G401 (cell line): ENCODE data around the gene AIG1. TPM values are rescaled to one million over a fixed set of nuclear protein-coding genes. Genes with fewer than 3 reads are reported as not detected.
"Not testable (repeated sequence)": the region's sequence is repeated elsewhere in the genome, so short reads cannot be mapped to it uniquely, and the experiment has no call there.

ENCODE experiments used
- DNase-seq: peaks from one replicate; pipeline ENCODE4 v3.0.0-alpha.2; 2015; ENCODE audit warnings: low spot score
- in situ Hi-C: cut with HindIII; loops from 2 replicates; pipeline ENCODE4 v1.10.0; 2016; ENCODE audit warnings: low sequenced_read_pairs, mixed read lengths
- total RNA-seq: library from RNA; depleted of rRNA; stranded (reverse); fragments of >200 nt; shearing (Covaris generic); gene quantifications from 2 replicates; pipeline ENCODE4 v1.2.3, GENCODE V29; 2014

AIG1 gene
- total RNA-seq, 1 experiment from 2014 or later, result 28.9 TPM

DNA sequence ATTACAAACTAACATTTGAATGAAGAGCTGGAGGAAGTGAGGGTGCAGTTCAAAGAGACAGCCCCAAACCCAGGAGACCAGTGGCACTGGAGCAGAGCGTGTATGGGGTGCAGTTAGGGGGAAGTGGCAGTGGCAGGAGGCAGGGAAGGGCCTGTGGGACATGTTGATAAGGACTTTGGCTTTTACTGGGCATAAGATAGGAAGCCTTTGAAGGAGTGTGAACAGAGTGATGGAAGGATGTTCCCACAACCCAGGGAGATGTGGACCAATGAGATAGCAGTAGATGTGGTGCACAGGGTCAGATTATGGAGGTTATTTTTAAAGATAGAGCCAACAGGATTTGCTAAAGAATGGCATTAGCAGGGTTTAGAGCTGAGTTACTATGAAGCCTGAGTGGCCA, 56.4 kb downstream of the AIG1 start:
- in situ Hi-C loops, result no loop called here
- DNase-seq, result no peak

DNA sequence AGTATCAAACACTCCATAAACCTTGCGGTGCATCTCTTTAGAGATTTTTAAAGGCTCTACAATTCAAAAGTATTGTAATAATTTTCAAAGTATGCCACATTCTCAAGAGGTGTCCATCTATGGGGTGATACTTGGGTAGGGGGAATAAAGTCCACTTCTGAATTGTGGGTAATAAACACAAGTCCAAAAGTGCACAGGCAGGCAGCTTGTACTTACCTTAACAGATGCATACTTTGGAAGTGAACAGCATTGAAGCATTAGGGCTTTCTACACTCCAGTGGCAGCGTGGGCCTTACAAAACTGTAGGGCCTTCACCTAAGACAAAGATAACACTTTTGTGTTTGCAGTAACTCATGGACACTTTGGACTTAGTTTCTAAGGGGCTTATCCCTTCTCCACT, 58.6 kb downstream of the AIG1 start:
- in situ Hi-C loops, result no loop called here
- no peak for DNase-seq

DNA sequence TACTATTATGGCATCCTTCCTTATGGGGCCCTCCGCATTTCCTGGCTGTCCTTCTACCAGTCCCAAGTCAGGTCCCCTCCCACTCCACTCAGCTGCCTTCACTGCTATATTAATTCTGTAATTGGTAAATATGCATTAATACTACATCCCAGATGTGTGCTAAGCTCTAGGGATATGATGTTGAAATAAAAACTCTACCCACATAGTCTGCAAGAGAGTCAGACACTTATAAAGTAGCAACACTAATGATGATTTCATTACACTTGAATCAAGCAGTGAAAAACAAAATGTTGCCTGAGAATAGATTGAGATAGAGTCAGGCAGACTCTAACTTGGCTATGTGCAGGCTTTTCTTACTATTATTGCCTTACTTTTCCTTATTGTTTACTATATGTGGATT, 62.4 kb downstream of the AIG1 start:
- DNase-seq, result no peak
- in situ Hi-C loops, result no loop called here

GRCh38 chr6:143123941-143124340, 63.3 kb downstream of the AIG1 start:
- in situ Hi-C loops, result no loop called here
- DNase-seq, result peak; percentile 19

DNA sequence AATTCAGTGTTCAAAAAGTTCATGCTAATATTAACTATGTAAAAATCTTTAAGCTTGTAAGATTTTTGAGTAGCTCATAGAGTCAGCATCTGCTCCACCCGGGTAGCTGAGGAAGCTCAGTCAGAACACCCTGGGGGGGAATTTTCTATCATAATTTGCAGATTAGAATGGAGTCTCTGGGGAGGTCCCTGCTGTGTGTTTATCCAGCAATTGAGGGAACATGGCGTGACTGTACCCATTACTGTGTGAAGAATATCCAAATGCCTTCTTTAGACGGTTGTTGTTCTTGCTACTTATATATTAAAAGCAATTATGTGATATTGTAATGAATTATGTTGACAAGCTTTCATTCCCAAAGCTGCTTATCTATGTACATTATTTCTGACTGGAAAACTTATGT, 64.8 kb downstream of the AIG1 start:
- DNase-seq, result no peak
- in situ Hi-C loops, result no loop called here

GRCh38 chr6:143125864-143126573, 65.3 kb downstream of the AIG1 start:
- no peak for DNase-seq
- in situ Hi-C loops, result no loop called here

GRCh38 chr6:143126574-143126941, 65.9 kb downstream of the AIG1 start:
- no peak for DNase-seq
- in situ Hi-C loops, result no loop called here

DNA sequence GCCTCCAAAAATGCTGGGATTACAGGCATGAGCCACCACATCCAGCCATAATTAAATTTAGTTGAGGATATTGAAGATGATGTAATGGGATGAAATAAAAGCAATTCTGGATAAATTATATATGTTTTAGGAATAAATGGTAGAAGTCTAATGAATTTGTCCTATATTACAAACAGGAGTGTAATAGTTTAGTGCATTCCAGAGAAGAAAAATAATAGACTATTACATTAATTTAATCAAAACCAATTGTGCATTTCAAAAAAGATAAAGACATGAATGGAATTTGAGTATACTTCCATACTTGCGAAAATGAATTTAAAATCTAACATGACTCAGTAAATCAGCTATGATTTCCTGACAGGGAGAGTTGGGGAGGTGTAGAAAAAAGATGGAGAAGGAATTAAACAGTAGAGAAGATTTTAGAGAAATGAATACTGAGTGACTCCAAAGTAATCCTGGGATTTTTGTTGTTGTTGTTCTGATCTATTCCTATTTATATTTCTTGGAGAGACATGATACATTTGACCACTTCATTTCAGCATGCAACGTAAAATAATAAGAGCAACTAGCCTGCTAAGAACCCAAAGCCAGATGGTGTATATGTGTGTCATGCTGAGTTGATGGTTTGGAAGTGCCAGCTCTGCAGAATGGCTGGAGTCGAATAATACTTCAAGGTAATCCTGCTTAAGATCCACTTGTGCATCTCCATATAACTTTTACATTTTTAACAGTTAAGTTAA, 67.4 kb downstream of the AIG1 start:
- peak; percentile 93 for DNase-seq
- in situ Hi-C loops, result no loop called here

- no peak for DNase-seq
- in situ Hi-C loops, result no loop called here
These were observed 68.0 kb downstream of the AIG1 start for GRCh38 chr6:143128681-143129015.

DNA sequence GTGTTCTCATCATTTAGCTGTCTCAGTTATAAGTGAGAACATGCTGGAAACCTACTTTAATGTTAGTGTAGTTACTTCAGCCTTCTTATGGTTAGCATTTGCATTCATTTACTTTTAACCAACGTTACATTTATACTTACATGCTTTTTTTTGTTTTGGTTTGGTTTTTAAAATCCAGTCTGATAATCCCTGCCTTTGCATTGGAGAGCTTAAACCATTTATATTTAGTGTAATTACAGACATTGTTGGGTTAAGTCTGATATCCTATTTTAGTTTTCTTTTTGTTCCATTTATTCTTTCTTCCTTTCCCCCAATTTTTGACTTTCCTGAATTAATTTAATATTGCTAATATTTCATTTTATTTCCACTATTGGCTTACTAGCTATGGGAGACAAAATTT, 70.2 kb downstream of the AIG1 start:
- in situ Hi-C loops, result no loop called here
- DNase-seq, result no peak

- in situ Hi-C loops, result no loop called here
- DNase-seq, result no peak
These were observed 74.6 kb downstream of the AIG1 start for GRCh38 chr6:143135325-143135724.

DNA sequence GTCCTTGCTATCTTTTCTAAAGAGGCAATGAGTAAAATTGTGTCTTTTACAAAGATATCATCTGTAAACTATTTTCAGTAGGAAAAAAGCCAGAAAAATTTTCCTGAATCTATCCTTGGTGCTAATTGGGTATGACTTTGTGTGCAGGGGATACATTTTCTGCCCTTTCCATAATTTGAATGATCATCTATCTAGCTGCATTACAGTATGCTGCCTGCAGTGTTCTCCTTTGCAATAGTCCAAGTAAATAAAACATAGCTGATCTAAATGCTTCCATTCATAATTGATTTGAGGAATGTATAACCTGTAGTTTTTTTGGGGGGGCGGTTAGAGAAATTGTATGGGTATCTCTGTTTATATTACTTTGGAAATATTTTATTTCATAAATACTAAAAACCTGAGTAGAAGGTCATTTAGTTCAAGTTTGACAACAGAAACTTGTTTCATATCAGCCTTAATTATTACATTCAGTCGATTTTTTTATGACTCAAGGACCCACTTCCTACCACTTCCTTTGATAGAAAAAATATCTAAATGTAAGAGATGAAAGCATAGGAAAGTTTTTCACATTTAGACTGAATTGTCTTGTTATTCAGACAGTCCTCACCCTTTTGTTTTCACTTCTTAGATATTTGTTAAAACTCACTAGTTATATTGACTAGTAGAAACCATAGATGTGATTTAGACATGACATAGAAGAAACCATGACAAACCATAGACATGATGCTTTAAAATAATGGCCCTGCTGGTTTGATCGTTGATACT, 75.3 kb downstream of the AIG1 start:
- in situ Hi-C loops, result no loop called here
- DNase-seq, result no peak

GRCh38 chr6:143136647-143137046, 76.0 kb downstream of the AIG1 start:
- peak; percentile 84 for DNase-seq
- in situ Hi-C loops, result no loop called here

GRCh38 chr6:143139239-143139784, 78.6 kb downstream of the AIG1 start:
- in situ Hi-C loops, result no loop called here
- DNase-seq, result no peak

DNA sequence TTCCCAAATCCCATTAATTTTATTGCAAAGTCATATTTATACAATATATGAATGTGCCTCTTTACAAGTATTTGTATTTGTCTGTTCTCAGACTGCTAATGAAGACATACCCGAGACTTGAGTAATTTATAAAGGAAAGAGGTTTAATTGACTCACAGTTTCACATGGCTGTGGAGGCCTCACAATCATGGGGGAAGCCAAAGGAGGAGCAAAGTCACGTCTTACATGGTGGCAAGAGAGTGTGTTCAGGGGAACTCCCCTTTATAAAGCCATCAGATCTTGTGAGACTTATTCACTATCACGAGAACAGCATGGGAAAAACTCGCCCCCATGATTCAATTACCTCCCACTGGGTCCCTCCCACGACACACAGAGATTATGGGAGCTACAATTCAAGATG, 79.2 kb downstream of the AIG1 start:
- DNase-seq, in situ Hi-C loops: not testable (repeated sequence)

DNA sequence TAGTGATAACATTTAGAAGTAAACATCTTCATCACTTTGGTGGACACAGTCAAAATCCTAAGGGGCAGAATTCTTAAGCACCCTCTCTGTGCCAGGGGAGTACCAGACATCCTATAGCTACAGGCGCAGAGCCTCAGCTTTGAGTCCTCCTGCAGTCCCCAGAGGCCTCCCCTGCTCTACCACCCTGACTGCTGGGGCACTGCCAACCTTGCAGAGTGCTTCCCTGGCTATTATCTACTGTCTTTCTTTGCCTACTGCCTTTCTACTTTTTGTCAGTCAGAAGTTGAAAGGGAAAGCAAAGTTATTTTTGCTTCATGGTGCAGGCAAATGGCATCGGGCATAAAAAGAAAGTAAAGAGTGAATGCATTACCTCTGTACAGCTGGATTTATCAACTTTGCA, 80.1 kb downstream of the AIG1 start:
- in situ Hi-C loops, result no loop called here
- no peak for DNase-seq

GRCh38 chr6:143141442-143141841, 80.8 kb downstream of the AIG1 start:
- in situ Hi-C loops, result no loop called here
- no peak for DNase-seq

- in situ Hi-C loops, result no loop called here
- DNase-seq, result no peak
These were observed 85.6 kb downstream of the AIG1 start for GRCh38 chr6:143146186-143146851.

GRCh38 chr6:143149771-143150170, 89.1 kb downstream of the AIG1 start:
- no peak for DNase-seq
- in situ Hi-C loops, result no loop called here

GRCh38 chr6:143150281-143150680, 89.6 kb downstream of the AIG1 start:
- in situ Hi-C loops, result no loop called here
- no peak for DNase-seq
